KMS-11 (cell line): Measurements from ENCODE around the gene ZMIZ2.
"Not testable (repeated sequence)": the region's sequence is repeated elsewhere in the genome, so short reads cannot be mapped to it uniquely, and the experiment has no call there.

Experiments used
- H2AFZ ChIP-seq: fragments of 200-600 bp; sonication (generic); 2 replicates; pipeline ENCODE4 v1.6.1; 2016; ENCODE audit warnings: antibody characterized with exemption, mixed run types, low read depth
- H3K27ac ChIP-seq: fragments of 200-600 bp; sonication (generic); 2 replicates; pipeline ENCODE4 v1.6.1; 2016; ENCODE audit warnings: mild to moderate bottlenecking, mixed run types
- H3K27me3 ChIP-seq: fragments of 200-600 bp; sonication (generic); 2 replicates; pipeline ENCODE4 v1.6.1; 2017; ENCODE audit warnings: mild to moderate bottlenecking, low read depth, mixed run types, moderate library complexity; ENCODE audit not compliant: insufficient read depth
- H3K36me3 ChIP-seq: fragments of 200-600 bp; sonication (generic); 2 replicates; pipeline ENCODE4 v1.6.1; 2017; ENCODE audit warnings: mild to moderate bottlenecking, mixed run types; ENCODE audit not compliant: insufficient read depth
- H3K4me1 ChIP-seq: fragments of 200-600 bp; sonication (generic); 2 replicates; pipeline ENCODE4 v1.6.1; 2016; ENCODE audit warnings: mild to moderate bottlenecking, low read depth, mixed run types; ENCODE audit not compliant: poor library complexity, severe bottlenecking
- H3K4me2 ChIP-seq: fragments of 200-600 bp; sonication (generic); 2 replicates; pipeline ENCODE4 v1.7.0; 2016; ENCODE audit warnings: mild to moderate bottlenecking, mixed run types
- H3K4me3 ChIP-seq: fragments of 200-600 bp; sonication (generic); IDR thresholded peaks from 2 replicates; pipeline ENCODE4 v1.6.1; 2017; ENCODE audit warnings: low read depth, low read length, mixed read lengths; ENCODE audit not compliant: insufficient read depth
- H3K79me2 ChIP-seq: fragments of 200-600 bp; sonication (generic); 2 replicates; pipeline ENCODE4 v1.6.1; 2016; ENCODE audit warnings: low read depth, mixed run types; ENCODE audit not compliant: insufficient read depth
- H3K9ac ChIP-seq: fragments of 200-600 bp; sonication (generic); 2 replicates; pipeline ENCODE4 v1.6.1; 2016; ENCODE audit warnings: mild to moderate bottlenecking, mixed run types
- H4K20me1 ChIP-seq: fragments of 200-600 bp; sonication (generic); 2 replicates; pipeline ENCODE4 v1.6.1; 2016; ENCODE audit warnings: mild to moderate bottlenecking, mixed run types; ENCODE audit not compliant: insufficient read depth
- TF ChIP-seq, protein P1 (sequence below): fragments of 200-600 bp; sonication (generic); conservative IDR thresholded peaks from 2 replicates; pipeline ENCODE4 v1.6.1; 2017; ENCODE audit warnings: low read depth, mild to moderate bottlenecking, antibody characterized with exemption, low read length, moderate library complexity, mixed read lengths

Gene ZMIZ2

DNA sequence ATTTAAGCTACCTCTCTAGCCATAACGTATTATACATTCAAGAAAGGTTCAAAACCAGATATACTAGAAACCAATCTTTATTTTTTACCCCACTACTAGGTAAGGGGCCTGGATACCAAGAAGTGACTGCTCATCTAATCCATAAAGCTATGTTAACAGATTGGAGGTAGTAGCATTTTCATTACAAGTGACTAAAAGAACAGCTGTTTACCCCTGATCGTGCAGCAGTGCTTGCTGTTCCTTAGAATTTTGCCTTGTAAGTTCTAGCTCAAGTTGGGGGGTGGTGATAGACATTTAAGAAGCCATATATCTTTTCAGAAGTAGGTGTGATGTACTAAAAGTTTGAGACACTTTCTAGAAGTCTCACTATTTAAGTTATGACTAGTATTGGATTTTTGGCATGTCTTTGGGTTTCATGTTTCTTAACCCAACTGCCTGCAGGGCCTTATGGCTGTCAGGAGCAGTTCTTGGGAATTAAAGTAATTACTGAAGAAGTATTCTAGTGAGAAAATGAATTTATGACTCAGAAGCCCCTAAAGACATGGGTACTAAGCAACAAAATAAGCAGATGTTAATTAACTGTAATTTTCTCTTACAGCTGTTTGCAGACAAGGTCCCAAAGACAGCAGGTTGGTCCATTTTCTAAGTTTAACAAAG lies 50.1 kb downstream of the ZMIZ2 start:
- Histone ChIP-seq H3K4me2 (peak overlapping the region; percentile 74), H2AFZ (no peak overlapping the region), H3K4me1 (peaks cover 34% of the 10 kb centered on the region), H3K27ac (peak overlapping the region; percentile 96; the same call in 1 of the 2 replicates), H3K79me2 (peaks cover 50% of the 10 kb centered on the region), H3K9ac (peak overlapping the region; percentile 99; the same call in 1 of the 2 replicates), H3K36me3 (peaks cover 35% of the 10 kb centered on the region), H3K4me3 (no peak overlapping the region), H3K27me3 (no peaks in the 10 kb centered on the region), H4K20me1 (peaks cover 47% of the 10 kb centered on the region)
- TF ChIP-seq, protein P1, sequence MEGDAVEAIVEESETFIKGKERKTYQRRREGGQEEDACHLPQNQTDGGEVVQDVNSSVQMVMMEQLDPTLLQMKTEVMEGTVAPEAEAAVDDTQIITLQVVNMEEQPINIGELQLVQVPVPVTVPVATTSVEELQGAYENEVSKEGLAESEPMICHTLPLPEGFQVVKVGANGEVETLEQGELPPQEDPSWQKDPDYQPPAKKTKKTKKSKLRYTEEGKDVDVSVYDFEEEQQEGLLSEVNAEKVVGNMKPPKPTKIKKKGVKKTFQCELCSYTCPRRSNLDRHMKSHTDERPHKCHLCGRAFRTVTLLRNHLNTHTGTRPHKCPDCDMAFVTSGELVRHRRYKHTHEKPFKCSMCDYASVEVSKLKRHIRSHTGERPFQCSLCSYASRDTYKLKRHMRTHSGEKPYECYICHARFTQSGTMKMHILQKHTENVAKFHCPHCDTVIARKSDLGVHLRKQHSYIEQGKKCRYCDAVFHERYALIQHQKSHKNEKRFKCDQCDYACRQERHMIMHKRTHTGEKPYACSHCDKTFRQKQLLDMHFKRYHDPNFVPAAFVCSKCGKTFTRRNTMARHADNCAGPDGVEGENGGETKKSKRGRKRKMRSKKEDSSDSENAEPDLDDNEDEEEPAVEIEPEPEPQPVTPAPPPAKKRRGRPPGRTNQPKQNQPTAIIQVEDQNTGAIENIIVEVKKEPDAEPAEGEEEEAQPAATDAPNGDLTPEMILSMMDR = no peak

DNA sequence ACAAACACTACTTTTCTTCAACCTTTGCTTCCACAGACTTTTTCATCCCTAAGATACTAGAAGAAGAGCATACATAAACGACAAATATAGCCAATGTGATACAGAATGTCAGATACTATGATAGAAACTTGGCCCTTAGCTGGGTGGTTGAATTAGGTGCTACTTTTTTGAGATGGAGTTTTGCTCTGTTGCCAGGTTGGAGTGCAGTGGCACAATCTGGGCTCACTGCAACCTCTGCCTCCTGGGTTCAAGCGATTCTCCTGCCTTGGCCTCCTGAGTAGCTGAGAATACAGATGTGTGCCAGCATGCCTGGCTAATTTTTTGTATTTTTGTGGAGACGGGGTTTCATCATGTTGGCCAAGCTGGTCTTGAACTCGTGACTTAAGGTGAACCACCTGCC lies 51.3 kb downstream of the ZMIZ2 start:
- peaks cover 50% of the 10 kb centered on the region for H3K79me2 ChIP-seq
- H3K36me3 ChIP-seq = peaks cover 35% of the 10 kb centered on the region
- no peak overlapping the region for H2AFZ ChIP-seq
- no peaks in the 10 kb centered on the region for H3K27me3 ChIP-seq
- H3K4me3 ChIP-seq = no peak overlapping the region
- H3K4me1 ChIP-seq = peaks cover 30% of the 10 kb centered on the region
- H3K27ac ChIP-seq = no peak overlapping the region; the same call in 1 of the 2 replicates
- H3K9ac ChIP-seq = no peak overlapping the region
- H3K4me2 ChIP-seq = peak overlapping the region; percentile 26; the same call in 1 of the 2 replicates
- TF ChIP-seq, protein P1 = no peak
- H4K20me1 ChIP-seq = peaks cover 47% of the 10 kb centered on the region

DNA sequence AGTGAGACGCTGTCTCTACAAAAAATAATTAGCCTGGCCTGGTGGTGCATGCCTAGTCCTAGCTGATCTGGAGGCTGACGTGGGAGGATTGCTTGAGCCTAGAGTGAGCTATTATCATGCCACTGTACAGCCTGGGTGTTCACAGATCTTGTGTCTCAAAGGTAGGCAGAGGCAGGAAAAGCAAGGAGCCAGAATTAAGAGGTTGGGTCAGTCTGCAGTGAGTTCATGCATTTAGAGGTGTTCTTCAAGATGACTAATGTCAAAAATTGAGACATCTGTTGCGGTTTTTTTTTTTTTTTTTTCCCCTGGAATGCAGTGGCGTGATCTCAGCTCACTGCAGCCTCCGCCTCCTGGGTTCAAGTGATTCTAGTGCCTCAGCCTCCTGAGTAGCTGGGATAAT lies 53.2 kb downstream of the ZMIZ2 start:
- H3K4me3 ChIP-seq = no peak overlapping the region
- H3K4me1 ChIP-seq = peaks cover 26% of the 10 kb centered on the region
- peaks cover 37% of the 10 kb centered on the region for H3K79me2 ChIP-seq
- no peak overlapping the region for H2AFZ ChIP-seq
- no peak overlapping the region for H3K9ac ChIP-seq
- H3K36me3 ChIP-seq = peaks cover 35% of the 10 kb centered on the region
- peaks cover 47% of the 10 kb centered on the region for H4K20me1 ChIP-seq
- no peak overlapping the region for H3K27ac ChIP-seq
- TF ChIP-seq, protein P1 = no peak
- no peak overlapping the region for H3K4me2 ChIP-seq
- H3K27me3 ChIP-seq = no peaks in the 10 kb centered on the region

DNA sequence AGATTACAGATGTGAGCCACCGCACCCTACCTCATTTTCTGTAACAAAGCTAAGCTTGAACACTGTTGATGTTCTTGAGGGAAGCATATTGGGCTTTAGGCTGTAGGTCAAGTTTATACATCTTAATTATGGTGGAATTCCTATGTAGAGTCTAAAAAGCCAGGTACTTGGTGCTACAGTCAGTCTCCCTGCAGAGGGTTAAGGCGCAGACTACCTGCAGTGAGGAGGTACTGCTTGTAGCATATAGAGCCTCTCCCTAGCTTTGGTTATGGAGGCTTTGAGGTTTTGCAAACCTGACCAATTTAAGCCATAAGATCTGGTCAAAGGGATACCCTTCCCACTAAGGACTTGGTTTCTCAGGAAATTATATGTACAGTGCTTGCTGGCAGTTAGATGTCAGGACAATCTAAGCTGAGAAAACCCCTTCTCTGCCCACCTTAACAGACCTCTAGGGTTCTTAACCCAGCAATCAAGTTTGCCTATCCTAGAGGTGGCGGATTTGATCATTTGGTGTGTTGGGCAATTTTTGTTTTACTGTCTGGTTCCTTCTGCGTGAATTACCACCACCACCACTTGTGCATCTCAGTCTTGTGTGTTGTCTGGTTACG lies 53.9 kb downstream of the ZMIZ2 start:
- peaks cover 31% of the 10 kb centered on the region for H3K79me2 ChIP-seq
- no peak overlapping the region for H3K4me3 ChIP-seq
- H3K27me3 ChIP-seq = no peaks in the 10 kb centered on the region
- H3K27ac ChIP-seq = no peak overlapping the region; the same call in 1 of the 2 replicates
- peaks cover 35% of the 10 kb centered on the region for H3K36me3 ChIP-seq
- no peak overlapping the region for H2AFZ ChIP-seq
- H3K9ac ChIP-seq = no peak overlapping the region
- peaks cover 32% of the 10 kb centered on the region for H3K4me1 ChIP-seq
- peaks cover 45% of the 10 kb centered on the region for H4K20me1 ChIP-seq
- TF ChIP-seq, protein P1 = peak; percentile 20; the same call in 1 of the 2 replicates
- no peak overlapping the region for H3K4me2 ChIP-seq

DNA sequence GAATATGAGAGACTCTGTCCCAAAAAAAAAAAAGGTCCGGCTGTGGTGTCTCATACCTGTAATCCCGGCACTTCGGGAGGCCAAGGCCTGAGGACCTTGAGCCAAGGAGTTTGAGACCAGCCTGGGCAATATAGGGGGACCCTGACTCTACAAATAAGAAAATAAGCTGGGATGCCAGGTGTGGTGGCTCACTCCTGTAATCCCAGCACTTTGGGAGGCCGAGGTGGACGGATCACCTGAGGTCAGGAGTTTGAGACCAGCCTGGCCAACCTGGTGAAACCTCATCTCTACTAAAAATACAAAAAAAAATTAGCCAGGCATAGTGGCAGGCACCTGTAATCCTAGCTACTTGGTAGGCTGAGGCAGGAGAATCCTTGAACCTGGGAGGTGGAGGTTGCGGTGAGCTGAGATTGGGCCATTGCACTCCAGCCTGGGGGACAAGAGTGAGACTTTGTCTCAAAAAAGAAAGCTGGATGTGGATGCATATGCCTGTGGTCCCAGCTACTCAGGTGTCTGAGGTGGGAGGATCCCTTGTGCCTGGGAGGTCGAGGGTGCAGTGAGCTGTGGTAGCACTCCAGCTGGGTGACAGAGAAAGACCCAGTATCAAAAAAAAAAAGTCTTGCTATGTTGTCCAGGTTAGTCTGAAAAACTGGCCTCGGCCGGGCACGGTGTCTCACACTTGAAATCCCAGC lies 55.3 kb downstream of the ZMIZ2 start:
- H2AFZ ChIP-seq, H3K4me3 ChIP-seq, H3K4me2 ChIP-seq, H3K27me3 ChIP-seq, H3K9ac ChIP-seq: not testable (repeated sequence)
- Histone ChIP-seq H4K20me1 (peaks cover 30% of the 10 kb centered on the region), H3K79me2 (peaks cover 16% of the 10 kb centered on the region), H3K27ac (peak overlapping the region; percentile 8; the same call in 1 of the 2 replicates), H3K4me1 (peaks cover 35% of the 10 kb centered on the region), H3K36me3 (peaks cover 28% of the 10 kb centered on the region)
